Breast epithelium (tissue), 3 donors: ENCODE data around the gene MRPS15.

Experiments used
- CTCF ChIP-seq, 3 donors: fragments of 450-650 bp; IDR thresholded peaks; one replicate each; pipeline ENCODE4 v1.5.1; 2016 to 2017; ENCODE audit warnings: antibody characterized with exemption in 3 of 3, mild to moderate bottlenecking in 3 of 3, moderate library complexity in 3 of 3
- POLR2A ChIP-seq: fragments of 450-650 bp; IDR thresholded peaks from one replicate; pipeline ENCODE4 v1.6.1; 2016; ENCODE audit warnings: antibody characterized with exemption, mild to moderate bottlenecking, moderate library complexity

GRCh38 chr1:36481771-36482723, 17.9 kb upstream of the MRPS15 start:
- no peak for TF ChIP-seq CTCF (IDR thresholded peaks at IDR 0.05)
- no peak for TF ChIP-seq POLR2A
